DND-41 (cell line): ENCODE measurements around the gene ADGRG4.

Experiments used
- ATAC-seq: fragments of 200-7000 bp; cut with Tn5 transposase; 3 replicates; pipeline ENCODE4 v1.9.1; 2021; ENCODE audit warnings: low read depth; ENCODE audit not compliant: insufficient read depth
- DNase-seq: peaks from one replicate; pipeline ENCODE4 v3.0.0-alpha.2; 2020
- H2AFZ ChIP-seq: 2 replicates; pipeline ENCODE4 v1.6.0; 2012; ENCODE audit warnings: low read depth, low read length
- H3K27ac ChIP-seq: 2 replicates; pipeline ENCODE4 v1.5.1; 2012; ENCODE audit warnings: low read length, inconsistent platforms
- H3K27me3 ChIP-seq: fragments of 200-600 bp; sonication (generic); 2 replicates; pipeline ENCODE4 v1.6.0; 2012; ENCODE audit warnings: low read length, mild to moderate bottlenecking, inconsistent platforms; ENCODE audit not compliant: insufficient read depth, poor library complexity
- H3K36me3 ChIP-seq: 2 replicates; pipeline ENCODE4 v1.5.1; 2012; ENCODE audit warnings: low read length, inconsistent platforms; ENCODE audit not compliant: insufficient read depth
- H3K4me1 ChIP-seq: 2 replicates; pipeline ENCODE4 v1.5.1; 2012; ENCODE audit warnings: mild to moderate bottlenecking, low read length; ENCODE audit not compliant: insufficient read depth
- H3K4me2 ChIP-seq: 2 replicates; pipeline ENCODE4 v1.6.0; 2012; ENCODE audit warnings: mild to moderate bottlenecking, moderate library complexity, low read length, inconsistent platforms; ENCODE audit not compliant: insufficient read depth
- H3K4me3 ChIP-seq, 2 experiments: fragments of 200-600 bp in 1 of 2; shearing (Covaris generic) in 1 of 2; 2 replicates each; pipeline ENCODE4 v1.5.1; 2012 to 2016; ENCODE audit warnings: inconsistent platforms in 2 of 2, low read length in 2 of 2, mild to moderate bottlenecking in 2 of 2, low read depth in 1 of 2, moderate library complexity in 1 of 2
- H3K79me2 ChIP-seq: 2 replicates; pipeline ENCODE4 v1.6.0; 2012; ENCODE audit warnings: low read length, inconsistent platforms; ENCODE audit not compliant: insufficient read depth
- H3K9ac ChIP-seq: 2 replicates; pipeline ENCODE4 v1.6.0; 2012; ENCODE audit warnings: low read depth, mild to moderate bottlenecking, inconsistent platforms, low read length, moderate library complexity
- H3K9me3 ChIP-seq: 2 replicates; pipeline ENCODE4 v1.5.1; 2012; ENCODE audit warnings: low read length, moderate library complexity, mild to moderate bottlenecking, inconsistent platforms; ENCODE audit not compliant: insufficient read depth, severe bottlenecking
- H4K20me1 ChIP-seq: 2 replicates; pipeline ENCODE4 v1.6.0; 2012; ENCODE audit warnings: low read length; ENCODE audit not compliant: insufficient read depth
- CTCF ChIP-seq: IDR thresholded peaks from 2 replicates; pipeline ENCODE4 v1.5.1; 2012; ENCODE audit warnings: borderline replicate concordance, low read length, moderate library complexity, mild to moderate bottlenecking; ENCODE audit not compliant: poor library complexity, severe bottlenecking; ENCODE audit errors: extremely low read depth
- EZH2 ChIP-seq: IDR thresholded peaks from 3 replicates; pipeline ENCODE4 v1.6.1; 2012; ENCODE audit warnings: borderline replicate concordance, low read depth, mild to moderate bottlenecking, moderate library complexity, low read length, inconsistent platforms; ENCODE audit not compliant: severe bottlenecking

ADGRG4 gene

GRCh38 chrX:136304493-136304892 lies 3.7 kb downstream of the ADGRG4 start:
- Histone ChIP-seq H3K9ac (no peak overlapping the region), H2AFZ (no peak overlapping the region), H3K9me3 (no peaks in the 10 kb centered on the region), H3K4me1 (no peaks in the 10 kb centered on the region), H3K27ac (no peak overlapping the region), H4K20me1 (no peaks in the 10 kb centered on the region), H3K4me2 (no peak overlapping the region), H3K79me2 (no peaks in the 10 kb centered on the region), H3K27me3 (no peaks in the 10 kb centered on the region), H3K4me3 (no peak overlapping the region), H3K36me3 (no peaks in the 10 kb centered on the region)
- no peak for ATAC-seq
- TF ChIP-seq EZH2 (no peak), CTCF (peak; percentile 22)
- no peak for DNase-seq

- ATAC-seq, result no peak
- no peaks in the 10 kb centered on the region for H3K27me3 ChIP-seq
- no peaks in the 10 kb centered on the region for H3K4me1 ChIP-seq
- no peak for DNase-seq
- no peak overlapping the region for H2AFZ ChIP-seq
- H3K4me2 ChIP-seq, result no peak overlapping the region
- no peaks in the 10 kb centered on the region for H4K20me1 ChIP-seq
- no peaks in the 10 kb centered on the region for H3K36me3 ChIP-seq
- H3K79me2 ChIP-seq, result no peaks in the 10 kb centered on the region
- H3K9me3 ChIP-seq, result no peaks in the 10 kb centered on the region
- TF ChIP-seq EZH2 (no peak), CTCF (no peak)
- no peak overlapping the region for H3K9ac ChIP-seq
- no peak overlapping the region for H3K4me3 ChIP-seq
- H3K27ac ChIP-seq, result no peak overlapping the region
These were observed 5.4 kb downstream of the ADGRG4 start for GRCh38 chrX:136306182-136306581.

DNA sequence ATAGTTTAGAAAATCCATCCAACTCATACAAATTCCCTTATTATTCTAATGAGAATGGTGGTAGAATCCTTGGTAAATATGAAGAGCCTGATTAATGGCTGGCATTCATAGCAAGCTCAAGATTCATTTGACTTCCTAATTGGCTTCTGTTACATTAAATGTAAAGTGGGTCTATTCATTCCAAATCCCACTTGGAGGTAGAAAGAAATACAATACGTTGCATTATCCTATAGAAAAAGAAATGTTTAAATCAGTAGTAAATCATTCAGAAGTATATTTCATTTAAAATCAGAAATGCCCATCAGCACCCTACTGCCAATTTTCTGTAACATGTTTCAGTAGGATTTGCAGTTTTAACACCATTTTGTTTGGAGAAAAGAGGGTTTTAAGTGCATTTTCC lies 6.7 kb downstream of the ADGRG4 start:
- H3K36me3 ChIP-seq, result no peaks in the 10 kb centered on the region
- no peak overlapping the region for H3K27ac ChIP-seq
- no peaks in the 10 kb centered on the region for H3K79me2 ChIP-seq
- H3K4me1 ChIP-seq, result no peaks in the 10 kb centered on the region
- H3K4me3 ChIP-seq, result no peak overlapping the region
- no peaks in the 10 kb centered on the region for H3K9me3 ChIP-seq
- no peak overlapping the region for H3K9ac ChIP-seq
- no peak overlapping the region for H3K4me2 ChIP-seq
- no peaks in the 10 kb centered on the region for H3K27me3 ChIP-seq
- no peak for TF ChIP-seq EZH2
- TF ChIP-seq CTCF, result no peak
- no peak overlapping the region for H2AFZ ChIP-seq
- DNase-seq (no peak), ATAC-seq (no peak)
- no peaks in the 10 kb centered on the region for H4K20me1 ChIP-seq

- ATAC-seq, result no peak
- Histone ChIP-seq H3K4me1 (no peaks in the 10 kb centered on the region), H3K79me2 (no peaks in the 10 kb centered on the region), H3K9me3 (no peaks in the 10 kb centered on the region), H3K27me3 (no peaks in the 10 kb centered on the region), H3K36me3 (no peaks in the 10 kb centered on the region), H4K20me1 (no peaks in the 10 kb centered on the region), H2AFZ (no peak overlapping the region), H3K9ac (no peak overlapping the region), H3K4me3 (no peak overlapping the region), H3K27ac (no peak overlapping the region), H3K4me2 (no peak overlapping the region)
- TF ChIP-seq CTCF (no peak), EZH2 (no peak)
- no peak for DNase-seq
These were observed 9.6 kb downstream of the ADGRG4 start for GRCh38 chrX:136310411-136310810.
